ENCODE data around the gene TMEM145. TPM values are rescaled to one million over a fixed set of nuclear protein-coding genes. Genes with fewer than 3 reads are reported as not detected.
"Not testable (repeated sequence)": the region's sequence is repeated elsewhere in the genome, so short reads cannot be mapped to it uniquely, and the experiment has no call there.

Gene TMEM145
- total and polyA plus RNA-seq, 12 donors = 0.15 to 1.0 (median 0.49) TPM; not detected in 5

DNA sequence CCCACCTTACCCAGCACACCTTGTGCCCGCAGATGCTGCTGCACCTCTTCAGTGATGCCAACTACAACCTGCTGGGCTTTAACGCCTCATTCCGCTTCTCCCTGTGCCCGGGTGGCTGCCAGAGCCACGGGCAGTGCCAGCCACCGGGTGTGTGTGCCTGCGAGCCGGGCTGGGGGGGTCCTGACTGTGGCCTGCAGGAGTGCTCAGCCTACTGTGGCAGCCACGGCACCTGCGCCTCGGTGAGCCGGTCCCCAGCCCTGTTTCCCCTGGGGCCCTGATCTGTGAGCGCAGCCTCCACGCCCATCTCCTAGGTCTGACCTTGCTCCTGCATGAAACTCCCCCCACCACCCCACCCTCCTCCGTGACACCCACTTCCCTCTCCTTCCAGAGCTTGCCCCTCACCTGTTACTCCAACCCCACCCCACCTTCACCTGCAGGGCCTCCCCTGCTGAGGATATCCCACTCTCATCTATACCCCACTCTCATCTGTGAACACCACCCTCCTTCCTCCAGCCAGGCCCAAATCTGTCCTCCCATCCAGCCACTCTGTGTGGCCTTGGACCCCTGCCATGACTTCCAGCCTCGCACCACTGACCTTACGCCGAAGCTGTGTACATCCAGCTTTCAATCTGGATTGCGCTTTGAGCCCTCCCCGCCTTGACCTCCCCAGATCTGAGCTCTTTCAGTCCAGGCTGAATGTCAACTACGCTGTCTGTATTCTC lies 21.0 kb downstream of the TMEM145 start:
- H3K27ac ChIP-seq = no peak overlapping the region
- intact Hi-C loops (cut with DNase I) = no loop called here
- WGBS, 2 donors = 88 to 90% methylated on average over 20 to 21 of the region's 21 CpGs
- TF ChIP-seq, protein P1, sequence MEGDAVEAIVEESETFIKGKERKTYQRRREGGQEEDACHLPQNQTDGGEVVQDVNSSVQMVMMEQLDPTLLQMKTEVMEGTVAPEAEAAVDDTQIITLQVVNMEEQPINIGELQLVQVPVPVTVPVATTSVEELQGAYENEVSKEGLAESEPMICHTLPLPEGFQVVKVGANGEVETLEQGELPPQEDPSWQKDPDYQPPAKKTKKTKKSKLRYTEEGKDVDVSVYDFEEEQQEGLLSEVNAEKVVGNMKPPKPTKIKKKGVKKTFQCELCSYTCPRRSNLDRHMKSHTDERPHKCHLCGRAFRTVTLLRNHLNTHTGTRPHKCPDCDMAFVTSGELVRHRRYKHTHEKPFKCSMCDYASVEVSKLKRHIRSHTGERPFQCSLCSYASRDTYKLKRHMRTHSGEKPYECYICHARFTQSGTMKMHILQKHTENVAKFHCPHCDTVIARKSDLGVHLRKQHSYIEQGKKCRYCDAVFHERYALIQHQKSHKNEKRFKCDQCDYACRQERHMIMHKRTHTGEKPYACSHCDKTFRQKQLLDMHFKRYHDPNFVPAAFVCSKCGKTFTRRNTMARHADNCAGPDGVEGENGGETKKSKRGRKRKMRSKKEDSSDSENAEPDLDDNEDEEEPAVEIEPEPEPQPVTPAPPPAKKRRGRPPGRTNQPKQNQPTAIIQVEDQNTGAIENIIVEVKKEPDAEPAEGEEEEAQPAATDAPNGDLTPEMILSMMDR (IDR thresholded peaks at IDR 0.05) = no peak
- DNase-seq = no peak
- H3K4me3 ChIP-seq = no peak overlapping the region
- peaks cover 0 to 10% (median 0%) of the 10 kb centered on the region in 9 donors for H3K4me1 ChIP-seq
- no peaks in the 10 kb centered on the region for H3K9me3 ChIP-seq
- H3K36me3 ChIP-seq = peaks cover 0 to 54% (median 0%) of the 10 kb centered on the region in 9 donors
- ATAC-seq = no peak
- no peaks in the 10 kb centered on the region for H3K27me3 ChIP-seq

DNA sequence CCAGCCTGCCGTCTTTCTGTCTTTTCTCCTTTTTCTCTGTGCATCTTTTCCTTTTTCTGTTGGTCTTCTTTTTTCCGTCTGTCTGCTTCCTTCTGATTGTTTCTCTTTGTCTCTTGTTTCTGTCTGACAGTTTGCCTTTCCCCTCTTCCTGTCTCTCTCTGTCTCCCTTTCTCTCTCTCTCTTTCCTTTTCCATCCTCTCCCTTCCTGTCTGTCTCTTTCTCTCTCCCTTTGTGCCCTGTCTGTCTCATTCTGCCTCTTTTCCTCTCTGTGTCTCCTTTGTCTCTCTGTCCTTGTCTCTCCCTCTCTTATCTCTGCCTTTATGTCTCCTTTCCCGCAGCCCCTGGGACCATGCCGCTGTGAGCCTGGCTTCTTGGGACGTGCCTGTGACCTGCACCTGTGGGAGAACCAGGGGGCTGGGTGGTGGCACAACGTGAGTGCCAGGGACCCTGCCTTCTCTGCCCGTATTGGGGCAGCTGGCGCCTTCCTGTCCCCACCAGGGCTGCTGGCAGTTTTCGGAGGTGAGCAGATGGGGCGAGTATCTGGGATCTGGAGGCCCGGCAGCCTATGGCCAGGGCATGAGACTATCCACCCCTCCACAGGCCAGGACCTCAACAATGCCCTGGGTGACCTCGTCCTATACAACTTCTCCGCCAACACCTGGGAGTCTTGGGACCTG lies 21.7 kb downstream of the TMEM145 start:
- no peak for ATAC-seq
- TF ChIP-seq, protein P1 (IDR thresholded peaks at IDR 0.05) = no peak
- Histone ChIP-seq H3K27me3 (no peaks in the 10 kb centered on the region), H3K27ac (no peak overlapping the region), H3K9me3 (no peaks in the 10 kb centered on the region), H3K4me1 (peaks cover 0 to 10% (median 0%) of the 10 kb centered on the region in 9 donors), H3K4me3 (no peak overlapping the region), H3K36me3 (peaks cover 0 to 61% (median 0%) of the 10 kb centered on the region in 9 donors)
- intact Hi-C loops (cut with DNase I) = no loop called here
- no peak for DNase-seq
- WGBS, 2 donors = 88 to 89% methylated on average over 13 of the region's 13 CpGs

DNA sequence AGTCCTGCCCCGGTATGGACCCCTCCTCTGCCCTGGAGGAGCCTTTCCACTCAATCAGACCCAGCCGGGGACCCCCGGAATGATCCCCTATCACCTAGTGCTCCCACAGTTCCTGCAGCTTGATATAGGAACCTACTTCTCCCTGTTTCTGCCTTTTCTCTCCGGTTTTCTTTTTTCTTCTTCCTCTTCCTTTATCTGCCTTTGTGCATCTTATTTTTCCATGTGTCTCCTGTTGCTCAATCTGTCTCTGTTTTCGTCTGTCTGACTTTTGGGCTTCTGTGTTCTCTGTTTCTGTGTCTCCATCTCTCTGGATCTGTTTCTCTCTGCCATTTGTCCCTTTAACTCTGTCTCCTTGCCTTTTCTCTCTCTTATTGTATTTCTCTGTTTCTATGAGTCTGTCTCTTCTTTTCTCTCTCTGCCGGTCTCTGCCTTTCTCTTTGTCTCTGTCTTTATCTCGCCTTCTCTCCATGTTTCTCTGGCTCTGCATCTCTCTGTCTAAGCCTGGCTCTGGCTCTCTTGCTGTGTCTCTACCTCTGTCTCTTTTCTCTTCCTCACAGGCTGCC lies 22.3 kb downstream of the TMEM145 start:
- Histone ChIP-seq H3K4me1 (peaks cover 0 to 10% (median 0%) of the 10 kb centered on the region in 9 donors), H3K9me3 (no peaks in the 10 kb centered on the region), H3K27ac (no peak overlapping the region), H3K36me3 (peaks cover 0 to 67% (median 0%) of the 10 kb centered on the region in 9 donors), H3K4me3 (no peak overlapping the region), H3K27me3 (no peaks in the 10 kb centered on the region)
- DNase-seq = no peak
- TF ChIP-seq, protein P1 (IDR thresholded peaks at IDR 0.05) = no peak
- intact Hi-C loops (cut with DNase I) = no loop called here
- 86 to 87% methylated on average over 7 of the region's 7 CpGs for WGBS, 2 donors
- ATAC-seq = no peak

DNA sequence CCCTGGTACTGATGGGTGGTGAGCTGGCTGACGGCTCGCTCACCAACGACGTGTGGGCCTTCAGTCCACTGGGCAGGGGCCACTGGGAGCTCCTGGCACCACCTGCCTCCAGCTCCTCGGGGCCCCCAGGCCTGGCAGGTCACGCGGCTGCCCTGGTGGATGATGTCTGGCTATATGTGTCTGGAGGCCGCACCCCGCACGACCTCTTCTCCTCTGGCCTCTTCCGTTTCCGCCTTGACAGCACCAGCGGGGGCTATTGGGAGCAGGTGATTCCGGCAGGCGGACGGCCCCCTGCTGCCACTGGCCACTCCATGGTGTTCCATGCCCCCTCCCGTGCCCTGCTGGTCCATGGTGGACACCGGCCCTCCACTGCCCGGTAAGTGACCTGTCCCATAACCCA lies 22.9 kb downstream of the TMEM145 start:
- Histone ChIP-seq H3K4me3 (no peak overlapping the region), H3K4me1 (peaks cover 0 to 10% (median 0%) of the 10 kb centered on the region in 9 donors), H3K9me3 (no peaks in the 10 kb centered on the region), H3K27me3 (no peaks in the 10 kb centered on the region), H3K27ac (no peak overlapping the region), H3K36me3 (peaks cover 0 to 73% (median 0%) of the 10 kb centered on the region in 9 donors)
- DNase-seq = no peak
- WGBS, 2 donors = 91 to 95% methylated on average over 18 to 19 of the region's 19 CpGs
- intact Hi-C loops (cut with DNase I) = no loop called here
- ATAC-seq = no peak
- TF ChIP-seq, protein P1 (IDR thresholded peaks at IDR 0.05) = no peak

DNA sequence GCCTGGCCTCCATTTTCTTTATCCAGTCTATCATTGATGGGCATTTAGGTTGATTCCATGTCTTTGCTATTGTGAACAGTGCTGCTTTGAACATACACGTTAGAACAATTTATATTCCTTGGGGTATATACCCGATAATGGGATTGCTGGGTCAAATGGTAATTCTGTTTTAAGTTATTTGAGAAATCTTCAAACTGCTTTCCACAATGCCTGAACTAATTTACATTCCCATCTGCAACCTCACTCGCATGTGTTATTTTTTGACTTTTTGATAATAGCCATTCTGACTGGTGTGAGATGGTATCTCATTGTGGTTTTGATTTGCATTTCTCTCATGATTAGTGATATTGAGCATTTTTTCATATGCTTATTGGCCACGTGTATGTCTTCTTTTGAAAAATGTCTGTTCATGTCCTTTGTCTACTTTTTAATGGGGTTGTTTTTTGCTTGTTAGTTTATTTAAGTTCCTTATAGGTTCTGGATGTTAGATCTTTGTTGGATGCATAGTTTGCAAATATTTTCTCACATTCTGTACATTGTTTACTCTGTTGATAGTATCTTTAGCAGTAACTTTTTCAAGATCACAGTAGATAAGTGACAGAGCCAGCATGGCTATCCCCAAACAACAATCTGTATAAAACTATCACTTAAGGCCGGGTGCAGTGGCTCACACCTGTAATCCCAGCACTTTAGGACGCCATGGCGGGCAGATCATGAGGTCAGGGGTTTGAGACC lies 26.2 kb downstream of the TMEM145 start:
- H3K9me3 ChIP-seq; H3K4me1 ChIP-seq; ATAC-seq; H3K27me3 ChIP-seq; DNase-seq; H3K4me3 ChIP-seq; intact Hi-C loops (cut with DNase I); H3K27ac ChIP-seq: not testable (repeated sequence)
- WGBS, 2 donors = 89 to 91% methylated on average over 7 of the region's 7 CpGs
- peaks cover 0 to 92% (median 4%) of the 10 kb centered on the region in 9 donors for H3K36me3 ChIP-seq

DNA sequence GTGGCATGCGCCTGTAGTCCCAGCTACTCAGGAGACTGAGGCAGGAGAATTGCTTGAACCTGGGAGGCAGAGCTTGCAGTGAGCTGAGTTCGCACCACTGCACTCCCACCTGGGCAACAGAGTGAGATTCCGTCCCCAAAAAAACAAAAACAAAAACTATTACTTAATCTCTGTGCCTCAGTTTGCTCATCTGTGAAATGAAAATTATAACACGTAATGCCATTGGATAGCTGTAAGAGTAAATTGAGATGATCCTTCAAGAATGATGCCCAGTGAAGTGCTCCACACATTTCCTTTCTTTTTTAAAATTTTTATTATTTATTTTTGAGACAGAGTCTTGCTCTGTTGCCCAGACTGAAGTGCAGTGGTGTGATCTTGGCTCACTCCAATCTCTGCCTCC lies 26.8 kb downstream of the TMEM145 start:
- H3K9me3 ChIP-seq; DNase-seq; H3K4me1 ChIP-seq; intact Hi-C loops (cut with DNase I); ATAC-seq; H3K27me3 ChIP-seq; H3K4me3 ChIP-seq; H3K27ac ChIP-seq: not testable (repeated sequence)
- peaks cover 0 to 92% (median 10%) of the 10 kb centered on the region in 9 donors for H3K36me3 ChIP-seq
- 97 to 98% methylated on average over 4 of the region's 4 CpGs for WGBS, 2 donors
